Psoas muscle (tissue), 8 donors: ENCODE results near the gene RBFOX1. TPM values are rescaled to one million over a fixed set of nuclear protein-coding genes. Genes with fewer than 3 reads are reported as not detected.

ENCODE experiments used
- ATAC-seq, 4 donors: fragments of 200-7000 bp; cut with Tn5 transposase; one replicate each; pipeline ENCODE4 v1.9.1; 2020; ENCODE audit warnings: moderate library complexity in 3 of 4, mild to moderate bottlenecking in 2 of 4
- DNase-seq, 2 donors: peaks; one replicate each; pipeline ENCODE4 v3.0.0-alpha.2; 2020
- H3K27ac ChIP-seq: fragments of 200-600 bp; one replicate; pipeline ENCODE4 v1.8.0; 2022
- H3K27me3 ChIP-seq, 3 donors: fragments of 200-600 bp in 1 of 3; one replicate each; pipeline versions ENCODE4 v1.6.1 to v1.8.0; 2013 to 2022; ENCODE audit warnings: low read length in 2 of 3, mild to moderate bottlenecking in 2 of 3, moderate library complexity in 1 of 3; ENCODE audit not compliant: insufficient read depth in 3 of 3
- H3K36me3 ChIP-seq, 2 donors: fragments of 200-600 bp in 1 of 2; one replicate each; pipeline versions ENCODE4 v1.6.1 to v1.8.0; 2013 to 2022; ENCODE audit warnings: low read depth in 1 of 2, mild to moderate bottlenecking in 1 of 2, moderate library complexity in 1 of 2; ENCODE audit not compliant: insufficient read depth in 1 of 2
- H3K4me1 ChIP-seq: fragments of 200-600 bp; one replicate; pipeline ENCODE4 v1.8.0; 2022
- H3K4me3 ChIP-seq: fragments of 200-600 bp; one replicate; pipeline ENCODE4 v1.8.0; 2022; ENCODE audit warnings: mild to moderate bottlenecking
- H3K9me3 ChIP-seq: fragments of 200-600 bp; one replicate; pipeline ENCODE4 v1.8.0; 2022
- CTCF ChIP-seq: fragments of 200-600 bp; IDR thresholded peaks from one replicate; pipeline ENCODE4 v1.8.0; 2022; ENCODE audit warnings: antibody characterized with exemption
- WGBS, 3 donors: extraction: QIAGEN DNeasy Blood & Tissue Kit; methylation state at CpG; one replicate each; pipeline versions ENCODE4 v1.1.6 to v1.1.7; 2013; 5-methylcytosine and 5-hydroxymethylcytosine counted together
- intact Hi-C, 2 donors: fragments of 100-400 bp; cut with DNase I; formaldehyde crosslinking; loops; one replicate each; pipeline versions ENCODE4 v1.11.0 to v1.14.2; 2022
- polyA plus RNA-seq, 3 donors: library from polyadenylated mRNA; stranded (reverse); fragments of 200-250 nt; gene quantifications; one replicate each; pipeline ENCODE4 v1.2.3, GENCODE V29; 2013
- total RNA-seq, 4 donors: library from RNA; stranded (reverse); fragmentation: NEBNext Ultra II Directional in 2 of 4; extraction: Animal tissue kit (Norgen Biotek cat#: 25700) in 2 of 4; gene quantifications; one replicate each; pipeline versions ENCODE4 v1.2.1 to v1.2.4, GENCODE V29; 2021 to 2023
- donor health status: healthy with polysubstance abuse.
- donor health status: DM: no; HTN: no; CAD: no; lungs with moderate emphysema.
- donor health status: Bipolar disorder and iron deficiency.
- donor health status: healthy.
- donor health status: DM: yes; HTN: yes; CAD: no.
- donor health status: DM: no; HTN: no; CAD: no.
- donor health status: DM: no; HTN: no; CAD: no.
- donor health status: DM: yes; HTN: yes; CAD: no.

RBFOX1 gene
- total and polyA plus RNA-seq, 7 donors = 2.8 to 141 (median 113) TPM

GRCh38 chr16:7449808-7450207 is 117.2 kb downstream of the RBFOX1 start:
- H3K36me3 ChIP-seq = peaks cover 0 to 7% of the 10 kb centered on the region in 2 donors
- no peaks in the 10 kb centered on the region for H3K9me3 ChIP-seq
- 36 to 45% (median 40%) methylated on average over 7 of the region's 7 CpGs for WGBS, 3 donors
- DNase-seq (peak; percentile 24 to 57), ATAC-seq (peak; percentile 69 to 87 (median 84))
- TF ChIP-seq CTCF = no peak
- H3K4me1 ChIP-seq = peaks cover 41% of the 10 kb centered on the region
- H3K27me3 ChIP-seq = no peaks in the 10 kb centered on the region
- H3K4me3 ChIP-seq = no peak overlapping the region
- intact Hi-C loops = no loop called here
- H3K27ac ChIP-seq = peak overlapping the region; percentile 75

DNA sequence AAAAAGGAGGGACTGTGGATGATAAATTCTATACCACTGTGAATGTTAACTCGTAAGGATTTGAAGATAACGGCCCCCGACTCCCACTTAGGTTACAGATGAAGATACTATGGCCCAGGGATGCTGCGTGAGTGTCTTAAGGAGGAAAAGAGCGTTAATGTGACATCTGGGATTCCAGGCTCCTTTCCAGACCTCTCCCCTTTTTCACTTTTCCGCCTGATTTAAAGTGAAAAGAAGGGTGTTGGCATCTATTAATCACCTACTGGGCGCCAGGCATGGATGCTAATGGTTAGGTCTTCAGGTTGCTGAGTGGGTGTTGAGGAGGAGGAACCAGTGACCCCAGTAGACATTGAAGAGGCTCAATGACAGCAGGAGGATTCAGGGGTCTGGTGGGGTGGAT is 117.8 kb downstream of the RBFOX1 start:
- H3K27me3 ChIP-seq = no peaks in the 10 kb centered on the region
- peaks cover 40% of the 10 kb centered on the region for H3K4me1 ChIP-seq
- peaks cover 0 to 7% of the 10 kb centered on the region in 2 donors for H3K36me3 ChIP-seq
- WGBS, 3 donors = 88 to 89% (median 89%) methylated on average over 7 of the region's 7 CpGs
- H3K27ac ChIP-seq = peak overlapping the region; percentile 75
- DNase-seq = no peak
- no peak for TF ChIP-seq CTCF
- intact Hi-C loops = no loop called here
- no peak for ATAC-seq
- no peaks in the 10 kb centered on the region for H3K9me3 ChIP-seq
- H3K4me3 ChIP-seq = no peak overlapping the region

DNA sequence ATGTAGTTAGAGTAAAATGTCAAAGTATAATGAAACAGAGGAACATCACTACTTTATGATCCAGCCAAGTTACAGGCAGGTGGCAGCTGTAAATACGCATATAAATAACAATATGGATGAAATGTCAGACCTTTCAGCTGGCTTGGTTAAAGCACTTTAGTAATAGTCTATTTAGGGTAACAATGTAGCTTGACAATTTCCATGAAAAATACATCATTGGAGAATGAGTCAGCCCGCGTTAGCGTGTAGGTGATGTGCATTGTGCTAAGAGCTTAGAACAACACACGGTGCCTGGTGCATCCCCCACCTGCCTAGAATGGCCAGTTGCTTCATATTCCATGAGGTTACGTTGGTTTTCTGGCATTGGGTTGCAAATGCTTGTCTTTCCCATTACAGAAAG is 119.4 kb downstream of the RBFOX1 start:
- H3K27me3 ChIP-seq = no peaks in the 10 kb centered on the region
- intact Hi-C loops = no loop called here
- TF ChIP-seq CTCF = no peak
- DNase-seq = no peak
- H3K4me1 ChIP-seq = peaks cover 40% of the 10 kb centered on the region
- no peak overlapping the region for H3K4me3 ChIP-seq
- peak; percentile 61 to 73 (median 69) for ATAC-seq
- 44 to 61% (median 51%) methylated on average over 6 of the region's 6 CpGs for WGBS, 3 donors
- H3K9me3 ChIP-seq = no peaks in the 10 kb centered on the region
- no peaks in the 10 kb centered on the region for H3K36me3 ChIP-seq
- peak overlapping the region; percentile 75 for H3K27ac ChIP-seq

- 55 to 63% (median 63%) methylated on average over 5 of the region's 5 CpGs for WGBS, 3 donors
- Histone ChIP-seq H3K36me3 (peaks cover 0 to 6% of the 10 kb centered on the region in 2 donors), H3K27me3 (no peaks in the 10 kb centered on the region), H3K4me3 (no peak overlapping the region), H3K4me1 (peaks cover 17% of the 10 kb centered on the region), H3K27ac (no peak overlapping the region), H3K9me3 (no peaks in the 10 kb centered on the region)
- ATAC-seq (no peak), DNase-seq (no peak)
- no peak for TF ChIP-seq CTCF
- intact Hi-C loops = no loop called here
Measured at GRCh38 chr16:7456211-7456610, 123.6 kb downstream of the RBFOX1 start.

DNA sequence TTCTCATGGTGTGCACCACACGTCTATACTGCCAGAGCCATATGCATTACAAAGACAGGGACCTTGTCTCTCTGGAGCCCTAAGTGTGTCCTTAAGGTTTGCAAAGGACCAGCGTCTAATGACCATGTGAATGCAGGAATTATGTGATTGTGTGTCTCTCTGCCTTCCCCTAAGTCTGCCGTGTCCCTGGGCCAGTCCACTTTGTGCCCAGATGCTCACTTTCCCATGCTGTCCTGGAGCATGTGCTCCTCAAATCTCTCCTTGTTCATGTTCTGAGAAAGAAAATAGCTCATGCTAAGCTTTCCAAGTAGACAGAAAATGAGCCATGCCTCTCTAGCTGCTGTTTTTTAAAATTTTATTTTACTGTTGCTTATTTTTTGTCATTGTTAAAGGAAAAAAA is 125.5 kb downstream of the RBFOX1 start:
- intact Hi-C loops = no loop called here
- no peak for TF ChIP-seq CTCF
- Histone ChIP-seq H3K9me3 (no peaks in the 10 kb centered on the region), H3K27ac (no peak overlapping the region), H3K4me1 (no peaks in the 10 kb centered on the region), H3K4me3 (no peak overlapping the region), H3K27me3 (no peaks in the 10 kb centered on the region), H3K36me3 (peaks cover 0 to 16% of the 10 kb centered on the region in 2 donors)
- no peak for DNase-seq
- WGBS, 3 donors = 64 to 71% (median 66%) methylated on average over 3 of the region's 3 CpGs
- ATAC-seq = peak in 1 of 4 donors; percentile 19
